KMS-11 (cell line): Measurements from ENCODE around the gene SDC4.

Experiments
- H2AFZ ChIP-seq: fragments of 200-600 bp; sonication (generic); 2 replicates; pipeline ENCODE4 v1.6.1; 2016; ENCODE audit warnings: antibody characterized with exemption, mixed run types, low read depth
- H3K27ac ChIP-seq: fragments of 200-600 bp; sonication (generic); 2 replicates; pipeline ENCODE4 v1.6.1; 2016; ENCODE audit warnings: mild to moderate bottlenecking, mixed run types
- H3K27me3 ChIP-seq: fragments of 200-600 bp; sonication (generic); 2 replicates; pipeline ENCODE4 v1.6.1; 2017; ENCODE audit warnings: mild to moderate bottlenecking, low read depth, mixed run types, moderate library complexity; ENCODE audit not compliant: insufficient read depth
- H3K36me3 ChIP-seq: fragments of 200-600 bp; sonication (generic); 2 replicates; pipeline ENCODE4 v1.6.1; 2017; ENCODE audit warnings: mild to moderate bottlenecking, mixed run types; ENCODE audit not compliant: insufficient read depth
- H3K4me1 ChIP-seq: fragments of 200-600 bp; sonication (generic); 2 replicates; pipeline ENCODE4 v1.6.1; 2016; ENCODE audit warnings: mild to moderate bottlenecking, low read depth, mixed run types; ENCODE audit not compliant: poor library complexity, severe bottlenecking
- H3K4me2 ChIP-seq: fragments of 200-600 bp; sonication (generic); 2 replicates; pipeline ENCODE4 v1.7.0; 2016; ENCODE audit warnings: mild to moderate bottlenecking, mixed run types
- H3K4me3 ChIP-seq: fragments of 200-600 bp; sonication (generic); IDR thresholded peaks from 2 replicates; pipeline ENCODE4 v1.6.1; 2017; ENCODE audit warnings: low read depth, low read length, mixed read lengths; ENCODE audit not compliant: insufficient read depth
- H3K79me2 ChIP-seq: fragments of 200-600 bp; sonication (generic); 2 replicates; pipeline ENCODE4 v1.6.1; 2016; ENCODE audit warnings: low read depth, mixed run types; ENCODE audit not compliant: insufficient read depth
- H3K9ac ChIP-seq: fragments of 200-600 bp; sonication (generic); 2 replicates; pipeline ENCODE4 v1.6.1; 2016; ENCODE audit warnings: mild to moderate bottlenecking, mixed run types
- H4K20me1 ChIP-seq: fragments of 200-600 bp; sonication (generic); 2 replicates; pipeline ENCODE4 v1.6.1; 2016; ENCODE audit warnings: mild to moderate bottlenecking, mixed run types; ENCODE audit not compliant: insufficient read depth
- CTCF ChIP-seq: fragments of 200-600 bp; sonication (generic); conservative IDR thresholded peaks from 2 replicates; pipeline ENCODE4 v1.6.1; 2017; ENCODE audit warnings: low read depth, mild to moderate bottlenecking, antibody characterized with exemption, low read length, moderate library complexity, mixed read lengths

The SDC4 gene

GRCh38 chr20:45289942-45290676, 58.1 kb downstream of the SDC4 start:
- no peaks in the 10 kb centered on the region for H4K20me1 ChIP-seq
- H3K4me2 ChIP-seq: peak overlapping the region; percentile 69
- no peak overlapping the region for H3K4me3 ChIP-seq
- H3K4me1 ChIP-seq: peaks cover 42% of the 10 kb centered on the region
- H3K27ac ChIP-seq: no peak overlapping the region
- no peaks in the 10 kb centered on the region for H3K36me3 ChIP-seq
- no peak for TF ChIP-seq CTCF
- H3K27me3 ChIP-seq: no peaks in the 10 kb centered on the region
- H3K79me2 ChIP-seq: no peaks in the 10 kb centered on the region
- no peak overlapping the region; the same call in 1 of the 2 replicates for H3K9ac ChIP-seq
- peak overlapping the region; percentile 58; the same call in 1 of the 2 replicates for H2AFZ ChIP-seq

- H3K79me2 ChIP-seq: no peaks in the 10 kb centered on the region
- H3K4me2 ChIP-seq: no peak overlapping the region
- H3K4me3 ChIP-seq: no peak overlapping the region
- no peak overlapping the region for H3K9ac ChIP-seq
- H3K4me1 ChIP-seq: peaks cover 35% of the 10 kb centered on the region
- no peaks in the 10 kb centered on the region for H4K20me1 ChIP-seq
- H2AFZ ChIP-seq: no peak overlapping the region
- no peak overlapping the region for H3K27ac ChIP-seq
- no peaks in the 10 kb centered on the region for H3K27me3 ChIP-seq
- no peak for TF ChIP-seq CTCF
- no peaks in the 10 kb centered on the region for H3K36me3 ChIP-seq
Observed at GRCh38 chr20:45288860-45289259, 59.4 kb downstream of the SDC4 start.

- H3K4me3 ChIP-seq: no peak overlapping the region
- H3K27ac ChIP-seq: no peak overlapping the region
- H3K27me3 ChIP-seq: no peaks in the 10 kb centered on the region
- H3K9ac ChIP-seq: no peak overlapping the region
- peaks cover 35% of the 10 kb centered on the region for H3K4me1 ChIP-seq
- no peak overlapping the region for H3K4me2 ChIP-seq
- no peaks in the 10 kb centered on the region for H4K20me1 ChIP-seq
- TF ChIP-seq CTCF: no peak
- no peaks in the 10 kb centered on the region for H3K79me2 ChIP-seq
- H2AFZ ChIP-seq: no peak overlapping the region
- H3K36me3 ChIP-seq: no peaks in the 10 kb centered on the region
Observed at GRCh38 chr20:45288376-45288775, 59.8 kb downstream of the SDC4 start.

- TF ChIP-seq CTCF: no peak
- Histone ChIP-seq H3K9ac (no peak overlapping the region), H2AFZ (no peak overlapping the region), H3K27ac (no peak overlapping the region), H3K27me3 (no peaks in the 10 kb centered on the region), H4K20me1 (no peaks in the 10 kb centered on the region), H3K4me3 (no peak overlapping the region), H3K36me3 (no peaks in the 10 kb centered on the region), H3K4me1 (no peaks in the 10 kb centered on the region), H3K4me2 (no peak overlapping the region), H3K79me2 (no peaks in the 10 kb centered on the region)
Observed at GRCh38 chr20:45283551-45284057, 64.6 kb downstream of the SDC4 start.
